CD14-positive monocyte (primary cell): ENCODE data around the gene S1PR3. TPM values are rescaled to one million over a fixed set of nuclear protein-coding genes. Genes with fewer than 3 reads are reported as not detected.
A peak's percentile ranks its signal among the peaks of the same experiment; 100 is the strongest.

Experiments
- DNase-seq, 3 donors: peaks; one replicate each; pipeline ENCODE4 v3.0.0-alpha.2; 2011 to 2022
- H2AFZ ChIP-seq: 2 replicates; pipeline ENCODE4 v1.6.0; 2012; ENCODE audit warnings: mild to moderate bottlenecking, low read depth, low read length, inconsistent platforms; ENCODE audit not compliant: insufficient read depth, poor library complexity, severe bottlenecking
- H3K27ac ChIP-seq, 2 donors: 1 replicate in 1 of 2; 2 replicates in 1 of 2; pipeline ENCODE4 v1.5.1; 2012 to 2013; ENCODE audit warnings: low read length in 2 of 2, control low read depth in 1 of 2, inconsistent platforms in 1 of 2, low read depth in 1 of 2, mild to moderate bottlenecking in 1 of 2
- H3K27me3 ChIP-seq, 2 donors: one replicate each; pipeline versions ENCODE4 v1.6.0 to v1.6.1; 2011 to 2013; ENCODE audit warnings: low read length in 2 of 2; ENCODE audit not compliant: control insufficient read depth in 2 of 2, insufficient read depth in 2 of 2
- H3K36me3 ChIP-seq, 2 donors: replicated peaks in 1 of 2; 1 replicate in 1 of 2; 2 replicates in 1 of 2; pipeline versions ENCODE4 v1.5.1 to v1.6.1; 2012 to 2013; ENCODE audit warnings: low read length in 2 of 2, control low read depth in 1 of 2, inconsistent platforms in 1 of 2, mild to moderate bottlenecking in 1 of 2; ENCODE audit not compliant: insufficient read depth in 2 of 2, control insufficient read depth in 1 of 2
- H3K4me1 ChIP-seq, 2 donors: 1 replicate in 1 of 2; 2 replicates in 1 of 2; pipeline versions ENCODE4 v1.5.1 to v1.6.1; 2012 to 2013; ENCODE audit warnings: low read length in 2 of 2, control low read depth in 1 of 2, inconsistent platforms in 1 of 2, mild to moderate bottlenecking in 1 of 2, moderate library complexity in 1 of 2; ENCODE audit not compliant: insufficient read depth in 2 of 2, control insufficient read depth in 1 of 2
- H3K4me2 ChIP-seq: replicated peaks from 2 replicates; pipeline ENCODE3; 2012; ENCODE audit warnings: low read length, moderate library complexity, mild to moderate bottlenecking; ENCODE audit not compliant: poor library complexity, severe bottlenecking; ENCODE audit errors: extremely low read depth
- H3K4me3 ChIP-seq, 3 experiments: fragments of 200-600 bp in 1 of 3; sonication (generic) in 1 of 3; replicated peaks in 1 of 3; 1 replicate in 2 of 3; 2 replicates in 1 of 3; pipeline ENCODE4 v1.5.1; 2011 to 2013; ENCODE audit warnings: low read length in 3 of 3, mild to moderate bottlenecking in 3 of 3, control low read depth in 2 of 3, low read depth in 2 of 3, inconsistent platforms in 1 of 3, moderate library complexity in 1 of 3
- H3K79me2 ChIP-seq: 2 replicates; pipeline ENCODE4 v1.6.0; 2012; ENCODE audit warnings: mild to moderate bottlenecking, control low read depth, inconsistent platforms, low read length, moderate library complexity; ENCODE audit not compliant: insufficient read depth
- H3K9ac ChIP-seq: 2 replicates; pipeline ENCODE4 v1.6.0; 2017; ENCODE audit warnings: low read length, mild to moderate bottlenecking; ENCODE audit not compliant: insufficient read depth, poor library complexity, severe bottlenecking
- H3K9me3 ChIP-seq, 2 donors: replicated peaks in 1 of 2; 1 replicate in 1 of 2; 2 replicates in 1 of 2; pipeline versions ENCODE4 v1.5.1 to v1.6.1; 2012 to 2013; ENCODE audit warnings: low read length in 2 of 2, control low read depth in 1 of 2; ENCODE audit not compliant: control insufficient read depth in 1 of 2, insufficient read depth in 1 of 2
- H4K20me1 ChIP-seq: 2 replicates; pipeline ENCODE4 v1.6.0; 2012; ENCODE audit warnings: mild to moderate bottlenecking, low read length, control low read depth, moderate library complexity; ENCODE audit not compliant: insufficient read depth
- H3K27ac Mint-ChIP-seq, 7 donors: one replicate each; pipeline ENCODE4 v1.8.0; 2020; ENCODE audit warnings: mild to moderate bottlenecking in 7 of 7, mixed read lengths in 7 of 7, moderate library complexity in 6 of 7, inconsistent platforms in 2 of 7
- H3K27me3 Mint-ChIP-seq, 3 donors: one replicate each; pipeline ENCODE4 v1.8.0; 2021 to 2022; ENCODE audit warnings: low read depth in 3 of 3, mild to moderate bottlenecking in 3 of 3, mixed read lengths in 3 of 3, moderate library complexity in 3 of 3, inconsistent platforms in 1 of 3
- H3K36me3 Mint-ChIP-seq, 2 donors: one replicate each; pipeline ENCODE4 v1.8.0; 2020; ENCODE audit warnings: mixed read lengths in 2 of 2, inconsistent platforms in 1 of 2, mild to moderate bottlenecking in 1 of 2
- H3K4me1 Mint-ChIP-seq: one replicate; pipeline ENCODE4 v1.8.0; 2020; ENCODE audit warnings: mild to moderate bottlenecking, mixed read lengths
- H3K4me3 Mint-ChIP-seq, 2 donors: one replicate each; pipeline ENCODE4 v1.8.0; 2020; ENCODE audit warnings: mild to moderate bottlenecking in 2 of 2, mixed read lengths in 2 of 2, moderate library complexity in 1 of 2
- H3K9me3 Mint-ChIP-seq, 7 donors: one replicate each; pipeline ENCODE4 v1.8.0; 2020 to 2022; ENCODE audit warnings: mixed read lengths in 7 of 7, mild to moderate bottlenecking in 6 of 7, moderate library complexity in 6 of 7, inconsistent platforms in 2 of 7
- CTCF ChIP-seq: fragments of 200-600 bp; IDR thresholded peaks from one replicate; pipeline ENCODE4 v1.8.0; 2022; ENCODE audit warnings: antibody characterized with exemption, mild to moderate bottlenecking
- WGBS: methylation state at CpG from one replicate; pipeline ENCODE4 v1.1.5; 2013; ENCODE audit warnings: missing lambda C conversion rate; ENCODE audit not compliant: insufficient coverage; 5-methylcytosine and 5-hydroxymethylcytosine counted together
- intact Hi-C, 2 donors: fragments of 100-400 bp; cut with micrococcal nuclease; formaldehyde crosslinking; loops; one replicate each; pipeline versions ENCODE4 v1.15.0 to v1.15.1; 2023
- polyA plus RNA-seq, 3 donors: library from polyadenylated mRNA; depleted of rRNA in 1 of 3; unstranded in 2 of 3; stranded (reverse) in 1 of 3; fragments of 300-500 nt in 2 of 3; fragments of >200 nt in 1 of 3; fragmentation: Illumina TruSeq in 2 of 3; gene quantifications; 1 replicate in 2 of 3; 2 replicates in 1 of 3; pipeline ENCODE4 v1.2.3, GENCODE V29; 2012 to 2021

S1PR3 gene
- polyA plus RNA-seq, 3 donors: 28.2 to 59.7 (median 30.6) TPM

- H3K4me3 Mint-ChIP-seq: no peak overlapping the region
- Histone ChIP-seq H3K36me3 (no peaks in the 10 kb centered on the region), H3K9me3 (peaks cover 0 to 8% of the 10 kb centered on the region in 2 donors), H3K79me2 (no peaks in the 10 kb centered on the region), H3K4me3 (no peak overlapping the region), H3K9ac (no peak overlapping the region), H3K4me2 (no peak overlapping the region), H3K27me3 (no peaks in the 10 kb centered on the region), H4K20me1 (no peaks in the 10 kb centered on the region), H3K27ac (no peak overlapping the region), H2AFZ (no peak overlapping the region), H3K4me1 (peaks cover 27 to 28% of the 10 kb centered on the region in 2 donors)
- no peak for TF ChIP-seq CTCF
- H3K9me3 Mint-ChIP-seq: peaks cover 6 to 16% (median 11%) of the 10 kb centered on the region in 7 donors
- no peak for DNase-seq
- intact Hi-C loops: no loop called here
- H3K4me1 Mint-ChIP-seq: peaks cover 21% of the 10 kb centered on the region
- peaks cover 3 to 12% (median 8%) of the 10 kb centered on the region in 3 donors for H3K27me3 Mint-ChIP-seq
- no peak overlapping the region for H3K27ac Mint-ChIP-seq
- H3K36me3 Mint-ChIP-seq: no peaks in the 10 kb centered on the region
Observed at GRCh38 chr9:89025553-89025952, 34.3 kb downstream of the S1PR3 start.

DNA sequence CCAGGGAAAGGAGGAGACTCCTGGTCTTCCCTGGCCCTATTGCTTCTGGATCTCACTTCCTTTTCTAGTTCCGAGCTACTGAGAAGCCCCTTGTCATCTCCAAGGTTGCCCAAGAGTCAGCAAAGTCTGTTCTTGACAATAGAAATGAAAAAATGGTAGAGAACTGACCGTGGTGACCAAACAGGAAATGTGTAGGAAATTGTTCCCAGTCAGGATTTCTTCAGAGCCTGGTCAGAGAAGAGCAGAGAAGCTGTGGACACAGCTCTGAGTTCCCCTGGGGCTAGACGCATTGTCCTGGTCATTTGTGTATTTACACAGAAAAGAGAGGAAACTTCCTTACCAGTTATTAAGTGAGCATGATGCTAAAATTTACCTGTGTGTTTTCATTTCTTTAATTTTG, 35.6 kb downstream of the S1PR3 start:
- Mint-ChIP-seq H3K4me1 (peaks cover 20% of the 10 kb centered on the region), H3K36me3 (no peaks in the 10 kb centered on the region), H3K27ac (peak overlapping the region in 4 of 7 donors; percentile 11 to 51 (median 40)), H3K9me3 (peaks cover 6 to 26% (median 20%) of the 10 kb centered on the region in 7 donors), H3K4me3 (peak overlapping the region in 1 of 2 donors; percentile 26), H3K27me3 (peaks cover 10 to 16% (median 11%) of the 10 kb centered on the region in 3 donors)
- Histone ChIP-seq H2AFZ (no peak overlapping the region), H3K79me2 (no peaks in the 10 kb centered on the region), H3K4me1 (peaks cover 27 to 28% of the 10 kb centered on the region in 2 donors), H3K4me3 (no peak overlapping the region), H3K36me3 (no peaks in the 10 kb centered on the region), H3K9me3 (peaks cover 4 to 14% of the 10 kb centered on the region in 2 donors), H4K20me1 (no peaks in the 10 kb centered on the region), H3K9ac (no peak overlapping the region), H3K4me2 (no peak overlapping the region), H3K27ac (no peak overlapping the region), H3K27me3 (peaks cover 2 to 5% of the 10 kb centered on the region in 2 donors)
- intact Hi-C loops: no loop called here
- WGBS: 0% methylated on average over 1 of the region's 3 CpGs
- DNase-seq: peak; percentile 44 to 89 (median 55)
- TF ChIP-seq CTCF: no peak
